Progenitor cell of endocrine pancreas (in vitro differentiated cells): ENCODE results near the gene UBE4B. TPM values are rescaled to one million over a fixed set of nuclear protein-coding genes. Genes with fewer than 3 reads are reported as not detected.
A peak's percentile ranks its signal among the peaks of the same experiment; 100 is the strongest.

Experiments
- DNase-seq: peaks from one replicate; pipeline ENCODE4 v3.0.0; 2021; ENCODE audit warnings: low spot score; ENCODE audit not compliant: unreplicated experiment
- H3K27ac Mint-ChIP-seq: 2 replicates; pipeline ENCODE4 v1.8.0; 2021; ENCODE audit warnings: mild to moderate bottlenecking, moderate library complexity, mixed read lengths
- H3K27me3 Mint-ChIP-seq: 2 replicates; pipeline ENCODE4 v1.8.0; 2021; ENCODE audit warnings: mixed read lengths
- H3K36me3 Mint-ChIP-seq: 2 replicates; pipeline ENCODE4 v1.8.0; 2022; ENCODE audit warnings: mixed read lengths; ENCODE audit not compliant: insufficient read depth
- H3K4me1 Mint-ChIP-seq: 2 replicates; pipeline ENCODE4 v1.8.0; 2021; ENCODE audit warnings: low read depth, mixed read lengths
- H3K4me3 Mint-ChIP-seq: 2 replicates; pipeline ENCODE4 v1.8.0; 2021; ENCODE audit warnings: low read depth, mild to moderate bottlenecking, moderate library complexity, mixed read lengths
- H3K9me3 Mint-ChIP-seq: 2 replicates; pipeline ENCODE4 v1.8.0; 2021; ENCODE audit warnings: low read depth, mixed read lengths
- total RNA-seq: library from RNA; stranded (reverse); gene quantifications from 2 replicates; pipeline ENCODE4 v1.2.1, GENCODE V29; 2021
- TF ChIP-seq, protein P1 (sequence below): fragments of 200-600 bp; sonication (generic); IDR thresholded peaks from one replicate; pipeline ENCODE4 v1.5.0; 2021; ENCODE audit warnings: antibody characterized with exemption, mild to moderate bottlenecking; ENCODE audit not compliant: unreplicated experiment

The UBE4B gene
- total RNA-seq, 1 donor from 2014 or later: 78.1 TPM

DNA sequence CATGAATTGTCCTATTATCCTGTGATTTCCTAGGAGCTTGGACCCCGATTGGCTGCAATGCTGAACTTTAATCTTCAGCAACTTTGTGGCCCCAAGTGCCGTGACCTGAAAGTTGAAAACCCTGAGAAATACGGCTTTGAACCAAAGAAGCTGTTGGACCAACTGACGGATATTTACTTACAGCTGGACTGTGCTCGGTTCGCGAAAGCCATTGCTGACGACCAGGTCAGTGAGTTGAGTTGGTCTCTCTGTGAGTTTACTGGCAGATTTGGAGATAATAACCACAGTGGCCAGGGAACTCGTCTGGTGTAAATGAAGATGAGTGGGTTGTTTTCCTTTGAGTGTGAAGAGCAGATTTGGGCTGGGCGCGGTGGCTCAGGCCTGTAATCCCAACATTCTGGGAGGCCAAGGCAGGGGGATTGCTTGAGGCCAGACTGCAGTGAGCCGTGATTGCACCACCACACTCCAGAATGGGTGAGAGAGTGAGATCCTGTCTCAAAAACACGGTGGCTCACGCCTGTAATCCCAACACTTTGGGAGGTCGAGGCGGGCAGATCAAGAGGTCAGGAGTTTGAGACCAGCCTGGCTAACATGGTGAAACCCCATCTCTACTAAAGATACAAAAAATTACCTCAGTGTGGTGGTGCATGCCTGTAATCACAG lies 138.5 kb downstream of the UBE4B start:
- H3K4me1 Mint-ChIP-seq: peaks cover 5% of the 10 kb centered on the region
- TF ChIP-seq, protein P1, sequence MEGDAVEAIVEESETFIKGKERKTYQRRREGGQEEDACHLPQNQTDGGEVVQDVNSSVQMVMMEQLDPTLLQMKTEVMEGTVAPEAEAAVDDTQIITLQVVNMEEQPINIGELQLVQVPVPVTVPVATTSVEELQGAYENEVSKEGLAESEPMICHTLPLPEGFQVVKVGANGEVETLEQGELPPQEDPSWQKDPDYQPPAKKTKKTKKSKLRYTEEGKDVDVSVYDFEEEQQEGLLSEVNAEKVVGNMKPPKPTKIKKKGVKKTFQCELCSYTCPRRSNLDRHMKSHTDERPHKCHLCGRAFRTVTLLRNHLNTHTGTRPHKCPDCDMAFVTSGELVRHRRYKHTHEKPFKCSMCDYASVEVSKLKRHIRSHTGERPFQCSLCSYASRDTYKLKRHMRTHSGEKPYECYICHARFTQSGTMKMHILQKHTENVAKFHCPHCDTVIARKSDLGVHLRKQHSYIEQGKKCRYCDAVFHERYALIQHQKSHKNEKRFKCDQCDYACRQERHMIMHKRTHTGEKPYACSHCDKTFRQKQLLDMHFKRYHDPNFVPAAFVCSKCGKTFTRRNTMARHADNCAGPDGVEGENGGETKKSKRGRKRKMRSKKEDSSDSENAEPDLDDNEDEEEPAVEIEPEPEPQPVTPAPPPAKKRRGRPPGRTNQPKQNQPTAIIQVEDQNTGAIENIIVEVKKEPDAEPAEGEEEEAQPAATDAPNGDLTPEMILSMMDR: no peak
- no peak for DNase-seq
- no peak overlapping the region for H3K4me3 Mint-ChIP-seq
- peaks cover 6% of the 10 kb centered on the region for H3K9me3 Mint-ChIP-seq
- no peak overlapping the region for H3K27ac Mint-ChIP-seq
- no peaks in the 10 kb centered on the region for H3K27me3 Mint-ChIP-seq
- H3K36me3 Mint-ChIP-seq: peaks cover 44% of the 10 kb centered on the region

DNA sequence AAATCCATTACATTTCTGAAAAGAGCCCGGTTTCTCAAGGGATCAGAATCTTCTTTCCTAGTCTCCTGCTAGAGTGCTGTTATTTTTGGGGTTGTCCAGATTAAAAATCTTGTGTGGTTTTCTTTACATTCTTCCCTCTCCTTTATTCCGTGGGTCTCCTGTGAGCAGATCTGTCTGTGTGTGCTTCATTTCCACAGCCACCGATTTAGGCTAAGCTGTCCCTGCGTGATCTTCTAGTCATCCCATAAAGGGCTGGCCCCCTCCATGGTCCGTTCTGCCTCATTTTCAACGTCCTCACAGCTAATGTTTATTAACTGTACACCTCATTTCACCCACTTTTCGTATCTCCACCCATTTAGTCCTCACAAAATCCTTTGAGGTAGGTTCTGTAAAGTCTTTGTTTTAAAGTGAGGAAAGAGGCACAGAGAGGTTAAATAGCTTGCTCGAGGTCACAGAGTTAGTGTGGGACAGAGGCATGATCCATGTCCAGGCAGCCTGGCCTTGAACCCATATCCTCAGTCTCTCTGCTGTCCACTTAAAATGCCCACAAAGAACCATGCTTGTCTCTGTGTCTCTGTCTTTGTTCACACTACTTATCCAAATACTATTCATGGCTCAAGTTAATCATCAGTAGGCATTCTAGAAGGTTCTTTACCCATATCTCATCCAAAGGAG lies 139.4 kb downstream of the UBE4B start:
- Mint-ChIP-seq H3K27me3 (no peaks in the 10 kb centered on the region), H3K9me3 (peaks cover 6% of the 10 kb centered on the region), H3K36me3 (peaks cover 47% of the 10 kb centered on the region), H3K4me3 (no peak overlapping the region), H3K4me1 (peaks cover 5% of the 10 kb centered on the region), H3K27ac (peak overlapping the region; percentile 14)
- TF ChIP-seq, protein P1: no peak
- no peak for DNase-seq

DNA sequence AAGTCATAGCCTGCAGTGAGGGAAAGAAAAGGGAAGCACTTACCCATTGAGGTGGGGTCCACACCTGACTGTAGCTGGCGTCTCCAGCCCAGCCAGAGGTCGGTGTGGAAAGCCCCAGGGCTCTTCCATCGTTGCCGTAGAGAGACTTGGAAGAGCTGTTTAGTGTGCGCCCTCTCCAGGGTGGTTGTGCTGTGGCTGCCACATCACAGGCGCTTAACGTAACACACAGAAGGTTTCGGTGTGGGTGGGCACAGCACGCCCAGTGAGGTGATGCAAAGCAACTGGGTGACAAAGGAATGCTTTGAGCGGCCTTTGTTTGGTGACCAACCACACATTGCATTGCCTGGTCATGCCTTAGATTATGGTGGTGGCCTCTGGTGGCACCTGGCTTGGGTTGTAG lies 140.8 kb downstream of the UBE4B start:
- no peaks in the 10 kb centered on the region for H3K27me3 Mint-ChIP-seq
- H3K4me1 Mint-ChIP-seq: peaks cover 5% of the 10 kb centered on the region
- H3K27ac Mint-ChIP-seq: peak overlapping the region; percentile 37
- TF ChIP-seq, protein P1: no peak
- DNase-seq: no peak
- peaks cover 6% of the 10 kb centered on the region for H3K9me3 Mint-ChIP-seq
- no peak overlapping the region for H3K4me3 Mint-ChIP-seq
- H3K36me3 Mint-ChIP-seq: peaks cover 42% of the 10 kb centered on the region

DNA sequence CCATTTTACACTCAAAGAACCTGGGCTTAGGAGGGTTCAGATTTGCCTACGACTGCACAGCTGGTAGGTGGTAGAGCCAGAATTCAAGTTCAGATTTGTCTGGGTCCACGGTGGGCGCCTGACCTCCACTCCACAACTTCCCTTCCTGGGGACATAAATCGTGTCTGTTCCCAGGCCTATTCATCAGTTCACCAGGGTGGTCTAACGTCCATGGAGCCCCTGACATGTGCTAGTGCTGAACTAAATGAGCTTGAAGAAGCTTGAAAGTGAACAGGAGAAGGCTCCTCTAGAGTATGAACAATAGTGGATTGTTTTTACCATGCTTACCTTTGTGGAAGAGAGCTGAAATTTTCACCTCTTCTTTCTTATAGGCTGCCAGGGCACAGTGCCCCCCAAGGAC lies 145.1 kb downstream of the UBE4B start:
- H3K4me1 Mint-ChIP-seq: no peaks in the 10 kb centered on the region
- no peak overlapping the region for H3K27ac Mint-ChIP-seq
- no peak for DNase-seq
- no peak overlapping the region for H3K4me3 Mint-ChIP-seq
- TF ChIP-seq, protein P1: no peak
- H3K36me3 Mint-ChIP-seq: peaks cover 40% of the 10 kb centered on the region
- H3K9me3 Mint-ChIP-seq: peaks cover 6% of the 10 kb centered on the region
- no peaks in the 10 kb centered on the region for H3K27me3 Mint-ChIP-seq

DNA sequence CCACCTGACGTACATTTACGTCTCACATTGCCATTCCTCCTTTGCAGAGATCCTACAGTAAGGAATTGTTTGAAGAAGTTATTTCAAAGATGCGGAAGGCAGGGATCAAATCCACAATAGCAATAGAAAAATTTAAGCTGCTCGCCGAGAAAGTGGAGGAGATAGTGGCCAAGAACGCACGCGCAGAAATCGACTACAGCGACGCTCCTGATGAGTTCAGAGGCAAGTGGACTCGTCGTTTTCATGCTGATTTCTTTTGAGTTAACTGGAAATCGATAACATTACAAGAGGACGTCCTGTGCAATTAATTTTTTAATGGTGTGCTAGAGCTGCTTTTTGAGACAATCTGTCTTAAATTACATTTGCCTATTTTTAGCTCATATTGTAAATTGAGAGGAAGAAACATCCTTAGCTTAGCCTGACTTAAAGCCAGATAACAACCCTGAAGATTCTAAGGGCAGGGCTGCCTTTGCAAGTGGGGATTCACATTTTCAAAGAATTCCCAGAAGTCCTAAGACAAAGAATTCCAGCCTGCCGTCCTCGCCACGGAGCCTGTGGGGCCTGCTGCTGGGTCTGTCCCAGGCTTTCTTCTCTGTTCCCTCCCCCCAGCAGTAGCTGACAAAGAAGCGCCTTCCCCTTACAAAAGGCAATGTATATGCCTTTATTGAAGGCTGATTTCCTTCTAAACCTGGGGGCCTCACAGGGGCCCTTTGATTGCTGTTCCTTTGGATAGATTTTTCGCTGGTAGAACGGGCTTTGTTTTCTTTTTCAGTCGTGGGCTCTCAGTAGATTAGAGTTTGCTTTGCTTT lies 146.0 kb downstream of the UBE4B start:
- no peak for DNase-seq
- Mint-ChIP-seq H3K4me1 (no peaks in the 10 kb centered on the region), H3K27ac (no peak overlapping the region), H3K36me3 (peaks cover 37% of the 10 kb centered on the region), H3K9me3 (peaks cover 6% of the 10 kb centered on the region), H3K4me3 (no peak overlapping the region), H3K27me3 (no peaks in the 10 kb centered on the region)
- TF ChIP-seq, protein P1: no peak
